HEK293T (cell line): Measurements from ENCODE around the gene RDH13.

Experiments used
- CTCF ChIA-PET: fragments of 350-600 bp; formaldehyde crosslinking; extraction: SDS; loops from one replicate; lab custom pipeline; 2021; ENCODE audit warnings: antibody characterized with exemption, inconsistent platforms; lab: Yijun Ruan, JAX
- POLR2A ChIA-PET: fragments of 350-600 bp; formaldehyde crosslinking; extraction: SDS; loops from one replicate; lab custom pipeline; 2020; ENCODE audit warnings: antibody characterized with exemption, inconsistent platforms; lab: Yijun Ruan, JAX
- DNase-seq: peaks from one replicate; pipeline ENCODE4 v3.0.0; 2012; ENCODE audit warnings: mixed read lengths; ENCODE audit errors: extremely low spot score
- ARNT ChIP-seq: fragments of 450-650 bp; IDR thresholded peaks from 2 replicates; pipeline ENCODE4 v1.6.1; 2017; ENCODE audit warnings: mild to moderate bottlenecking
- BHLHE40 ChIP-seq: fragments of 450-650 bp; IDR thresholded peaks from 2 replicates; pipeline ENCODE4 v1.6.1; 2016; ENCODE audit warnings: mild to moderate bottlenecking, moderate library complexity, borderline replicate concordance
- CTBP1 ChIP-seq: fragments of 450-650 bp; IDR thresholded peaks from 2 replicates; pipeline ENCODE4 v1.6.1; 2016; ENCODE audit warnings: borderline replicate concordance
- ELF4 ChIP-seq: fragments of 450-650 bp; IDR thresholded peaks from 2 replicates; pipeline ENCODE4 v1.6.1; 2017; ENCODE audit warnings: antibody characterized with exemption
- FOXA1 ChIP-seq: fragments of 450-650 bp; IDR thresholded peaks from 2 replicates; pipeline ENCODE4 v1.6.1; 2016; ENCODE audit warnings: mild to moderate bottlenecking
- FOXK2 ChIP-seq: fragments of 450-650 bp; IDR thresholded peaks from 2 replicates; pipeline ENCODE4 v1.6.1; 2016; ENCODE audit warnings: mild to moderate bottlenecking
- FOXM1 ChIP-seq: fragments of 450-650 bp; IDR thresholded peaks from 2 replicates; pipeline ENCODE4 v1.6.1; 2017; ENCODE audit warnings: mild to moderate bottlenecking, borderline replicate concordance
- HDGF ChIP-seq: fragments of 450-650 bp; IDR thresholded peaks from 2 replicates; pipeline ENCODE4 v1.6.1; 2017; ENCODE audit warnings: antibody characterized with exemption, borderline replicate concordance
- L3MBTL2 ChIP-seq: fragments of 450-650 bp; conservative IDR thresholded peaks from 2 replicates; pipeline ENCODE4 v1.6.1; 2016; ENCODE audit warnings: mild to moderate bottlenecking
- LEF1 ChIP-seq: fragments of 450-650 bp; IDR thresholded peaks from 2 replicates; pipeline ENCODE4 v1.6.1; 2017; ENCODE audit warnings: mild to moderate bottlenecking, borderline replicate concordance
- NFRKB ChIP-seq: fragments of 450-650 bp; IDR thresholded peaks from 2 replicates; pipeline ENCODE4 v1.6.1; 2016; ENCODE audit warnings: mild to moderate bottlenecking, moderate library complexity
- SP1 ChIP-seq: fragments of 450-650 bp; IDR thresholded peaks from 2 replicates; pipeline ENCODE4 v1.6.1; 2017
- SUZ12 ChIP-seq: fragments of 450-650 bp; IDR thresholded peaks from 2 replicates; pipeline ENCODE4 v1.6.1; 2016; ENCODE audit warnings: mild to moderate bottlenecking
- TARDBP ChIP-seq: fragments of 450-650 bp; IDR thresholded peaks from 2 replicates; pipeline ENCODE4 v1.6.1; 2016
- ZNF384 ChIP-seq: fragments of 450-650 bp; IDR thresholded peaks from 2 replicates; pipeline ENCODE4 v1.6.1; 2016
- TF ChIP-seq, protein P1 (sequence below): fragments of 450-650 bp; IDR thresholded peaks from 2 replicates; pipeline ENCODE4 v1.6.1; 2016

Gene RDH13

DNA sequence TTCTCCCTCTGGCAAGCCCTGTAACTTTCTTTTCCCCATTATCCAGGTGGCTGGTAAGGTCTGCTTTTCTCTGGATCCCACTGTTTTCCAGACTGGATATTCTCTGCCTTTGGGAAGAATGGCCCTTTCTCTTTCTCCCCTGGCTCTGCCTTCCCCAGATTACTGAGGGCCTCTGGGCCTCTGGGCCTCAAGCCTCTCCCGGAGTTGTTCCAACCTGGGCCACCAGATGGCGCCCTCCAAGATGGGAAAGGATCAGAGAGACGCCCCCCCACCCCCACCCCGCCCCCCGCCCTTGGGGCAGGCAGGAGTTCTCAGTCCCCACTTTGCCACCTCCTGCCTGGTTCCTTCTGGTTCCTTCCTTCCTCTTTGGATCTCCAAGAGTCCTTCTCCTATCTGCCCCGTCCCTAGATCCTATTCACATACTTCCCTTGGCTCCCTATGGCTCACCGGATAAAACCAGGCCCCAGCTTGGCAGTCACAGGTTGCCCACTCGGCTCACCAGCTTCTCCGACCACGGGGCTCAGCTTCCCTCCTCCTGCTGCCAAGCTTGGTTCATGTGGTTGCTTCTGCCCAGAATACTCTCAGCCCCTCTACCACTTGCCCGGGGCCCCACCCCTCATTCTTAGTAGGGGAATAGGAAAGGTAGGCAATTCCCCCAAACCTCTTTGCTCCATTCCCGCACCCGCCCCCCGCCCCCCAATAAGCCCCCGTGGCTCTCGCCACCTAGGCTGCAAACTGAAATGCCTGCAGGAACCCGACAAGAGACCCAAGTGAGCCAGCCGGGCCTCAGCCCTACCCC, 25.8 kb upstream of the RDH13 start:
- ChIA-PET CTCF (interaction anchor here (0.6 to 1.2 kb wide), 11 partner anchors 8 to 207 kb away, joined by 3 to 4 read pairs (median 3); partner anchors contain the start of gene NLRP7), POLR2A (interaction anchor here (1.2 to 2.1 kb wide), 3 partner anchors 9 to 29 kb away, joined by 3 to 16 read pairs (median 6); partner anchors contain the start of genes PPP1R12C and RDH13)
- peak; percentile 82 for DNase-seq
- TF ChIP-seq SUZ12 (no peak), TARDBP (no peak), FOXK2 (no peak), L3MBTL2 (no peak), FOXM1 (no peak), FOXA1 (no peak), ELF4 (no peak), CTBP1 (no peak), LEF1 (no peak), HDGF (no peak), BHLHE40 (no peak), ARNT (no peak)

DNA sequence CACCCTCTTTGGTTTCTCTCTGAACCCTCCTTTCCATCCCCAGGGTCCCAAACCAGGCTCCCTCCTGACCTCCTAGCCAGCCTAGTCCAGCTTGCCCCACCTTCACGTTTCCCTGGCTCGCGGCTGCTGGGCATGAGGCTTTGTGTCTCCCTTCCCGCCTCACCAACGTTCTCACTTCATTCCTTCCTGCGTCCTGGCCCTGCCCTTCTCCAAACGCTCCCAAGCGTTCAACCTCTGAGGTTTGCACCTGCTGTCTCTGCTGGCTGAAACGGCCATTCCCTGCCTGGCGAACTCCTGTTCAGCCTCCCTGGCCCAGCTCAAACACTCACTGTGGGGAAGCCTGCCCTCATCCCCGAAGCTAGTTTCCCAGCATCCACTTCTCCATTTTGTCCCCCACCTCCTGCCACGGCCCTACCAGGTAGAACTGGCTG, 25.1 kb upstream of the RDH13 start:
- POLR2A ChIA-PET, result interaction anchor here (1.2 to 1.6 kb wide), 2 partner anchors 25 to 30 kb away, joined by 3 to 6 read pairs; partner anchors contain the start of genes PPP1R12C and RDH13
- TF ChIP-seq CTBP1 (no peak), L3MBTL2 (no peak), HDGF (no peak)

DNA sequence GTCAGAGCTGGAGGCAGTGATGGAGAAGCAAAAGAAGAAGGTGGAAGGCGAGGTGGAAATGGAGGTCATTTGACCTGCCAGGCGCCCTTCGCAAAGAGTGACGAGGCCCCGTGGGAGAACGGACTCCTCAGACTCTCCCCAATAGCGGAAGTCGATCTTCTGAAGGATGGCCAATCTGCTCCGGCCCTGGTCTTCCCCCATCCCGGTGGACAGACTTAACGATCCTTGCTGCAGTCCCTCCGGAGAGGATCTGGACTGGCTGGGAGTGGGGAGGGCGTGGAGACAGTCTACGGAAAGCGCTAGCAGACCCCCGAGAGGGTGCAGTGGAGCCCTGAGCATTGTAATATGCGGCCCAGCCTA, 24.6 kb upstream of the RDH13 start:
- TF ChIP-seq L3MBTL2 (no peak), ARNT (no peak), FOXA1 (no peak), FOXM1 (no peak), ELF4 (no peak), HDGF (no peak), SP1 (no peak)
- ChIA-PET CTCF (interaction anchor here (0.8 to 1.1 kb wide), 2 partner anchors 19 to 73 kb away, joined by 3 read pairs; no protein-coding TSS in a partner anchor), POLR2A (interaction anchor here (1.2 kb wide), 1 partner anchor 24 kb away, joined by 3 read pairs; the partner anchor contains the start of gene RDH13)

More for the DNA sequence above, 25.1 kb upstream of the RDH13 start:
- no peak for DNase-seq
- CTCF ChIA-PET, result interaction anchor here (0.6 to 1.1 kb wide), 7 partner anchors 8 to 207 kb away, joined by 3 to 4 read pairs (median 3); partner anchors contain the start of gene NLRP7

DNA sequence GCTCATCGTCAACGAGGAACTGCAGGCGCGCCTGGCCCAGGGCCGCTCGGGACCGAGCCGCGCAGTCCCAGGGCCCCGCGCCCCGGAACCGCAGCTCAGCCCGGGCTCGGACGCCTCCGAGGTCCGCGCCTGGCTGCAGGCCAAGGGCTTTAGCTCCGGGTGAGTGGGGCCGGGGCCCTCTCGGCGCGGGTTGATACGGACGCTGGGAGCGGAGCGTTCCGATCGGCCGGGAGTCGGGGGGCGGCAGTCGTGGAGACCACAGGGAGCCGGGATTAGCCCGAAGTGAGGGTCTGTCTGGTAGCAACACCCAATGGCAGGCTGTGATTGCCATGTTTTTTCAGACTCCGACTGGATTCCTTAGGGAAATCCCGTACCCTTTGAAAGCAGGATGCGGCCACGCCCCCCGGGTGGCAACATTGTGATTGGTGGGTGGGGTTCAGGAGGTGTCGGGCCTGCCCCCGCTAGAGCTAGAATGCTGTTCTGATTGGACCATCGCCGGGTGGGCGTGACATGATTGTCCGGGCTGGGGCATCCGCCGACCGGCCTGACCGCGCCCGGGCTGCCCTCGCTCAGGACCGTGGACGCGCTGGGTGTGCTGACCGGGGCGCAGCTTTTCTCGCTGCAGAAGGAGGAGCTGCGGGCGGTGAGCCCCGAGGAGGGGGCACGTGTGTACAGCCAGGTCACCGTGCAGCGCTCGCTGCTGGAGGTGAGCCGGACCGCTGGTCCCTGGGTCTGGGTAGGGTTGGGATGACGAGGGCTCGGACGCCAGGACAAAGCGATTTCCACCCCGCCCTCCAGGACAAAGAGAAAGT, 24.0 kb upstream of the RDH13 start:
- POLR2A ChIA-PET, result no interaction called here
- CTCF ChIA-PET, result no interaction called here
- TF ChIP-seq BHLHE40 (no peak), ZNF384 (no peak), ARNT (no peak), L3MBTL2 (no peak), NFRKB (no peak), LEF1 (no peak), SUZ12 (no peak), CTBP1 (no peak), ELF4 (no peak)
- TF ChIP-seq, protein P1, sequence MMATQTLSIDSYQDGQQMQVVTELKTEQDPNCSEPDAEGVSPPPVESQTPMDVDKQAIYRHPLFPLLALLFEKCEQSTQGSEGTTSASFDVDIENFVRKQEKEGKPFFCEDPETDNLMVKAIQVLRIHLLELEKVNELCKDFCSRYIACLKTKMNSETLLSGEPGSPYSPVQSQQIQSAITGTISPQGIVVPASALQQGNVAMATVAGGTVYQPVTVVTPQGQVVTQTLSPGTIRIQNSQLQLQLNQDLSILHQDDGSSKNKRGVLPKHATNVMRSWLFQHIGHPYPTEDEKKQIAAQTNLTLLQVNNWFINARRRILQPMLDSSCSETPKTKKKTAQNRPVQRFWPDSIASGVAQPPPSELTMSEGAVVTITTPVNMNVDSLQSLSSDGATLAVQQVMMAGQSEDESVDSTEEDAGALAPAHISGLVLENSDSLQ, result no peak
- DNase-seq, result no peak

More for the DNA sequence above, 24.6 kb upstream of the RDH13 start:
- DNase-seq, result no peak

DNA sequence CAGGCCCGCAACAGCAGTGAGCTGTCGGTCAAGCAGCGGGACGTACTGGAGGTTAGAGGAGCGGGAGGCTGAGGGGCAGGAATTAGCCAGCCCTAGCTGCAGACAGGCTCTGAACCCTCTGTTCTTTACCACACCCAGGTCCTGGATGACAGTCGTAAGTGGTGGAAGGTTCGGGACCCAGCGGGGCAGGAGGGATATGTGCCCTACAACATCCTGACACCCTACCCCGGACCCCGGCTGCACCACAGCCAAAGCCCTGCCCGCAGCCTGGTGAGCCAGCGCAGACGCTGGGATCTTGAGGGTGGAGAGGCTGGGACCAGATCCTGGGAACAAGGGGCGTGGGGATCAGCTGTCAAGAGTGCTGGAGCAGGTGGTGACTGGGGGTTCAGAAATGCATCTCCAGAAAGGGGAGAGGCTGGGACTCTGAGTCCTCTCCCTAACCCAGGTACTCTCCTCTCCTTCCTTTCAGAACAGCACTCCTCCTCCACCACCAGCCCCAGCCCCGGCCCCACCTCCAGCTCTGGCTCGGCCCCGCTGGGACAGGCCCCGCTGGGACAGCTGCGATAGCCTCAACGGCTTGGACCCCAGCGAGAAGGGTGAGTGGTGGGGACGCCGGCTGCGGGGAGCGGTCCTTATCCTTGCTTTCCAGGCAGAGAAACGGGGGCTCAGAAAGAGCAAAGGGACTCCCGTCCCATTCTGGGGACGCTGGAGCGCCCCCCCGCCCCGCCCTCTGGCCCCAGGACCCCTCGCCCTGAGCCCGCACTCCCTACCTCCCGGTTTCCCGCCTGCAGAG, 23.2 kb upstream of the RDH13 start:
- no peak for TF ChIP-seq L3MBTL2
- POLR2A ChIA-PET, result no interaction called here
- CTCF ChIA-PET, result no interaction called here
- no peak for DNase-seq

DNA sequence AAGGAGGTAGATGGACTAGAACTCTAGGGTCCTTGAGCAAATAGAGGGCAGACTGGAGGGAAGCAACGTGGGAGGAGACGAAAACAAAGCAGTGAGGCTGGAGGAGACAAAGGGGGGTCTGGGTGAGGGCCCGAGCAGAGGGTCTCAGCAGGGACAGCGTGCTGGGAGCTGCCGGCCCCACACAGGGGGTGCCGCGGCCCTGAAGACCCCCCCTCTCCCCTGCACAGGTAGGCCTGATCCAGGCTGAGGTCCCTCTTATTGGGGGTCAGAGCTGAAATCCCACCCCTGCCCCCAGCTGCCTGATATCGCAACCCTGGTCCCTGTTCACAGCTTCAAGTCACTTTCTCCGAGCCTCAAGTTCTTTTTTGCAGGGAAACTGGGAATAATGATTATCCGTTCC, 21.5 kb upstream of the RDH13 start:
- no peak for DNase-seq
- ChIA-PET POLR2A (interaction anchor here (1.3 kb wide), 1 partner anchor 33 kb away, joined by 3 read pairs; the partner anchor contains the start of gene PPP1R12C), CTCF (interaction anchor here (0.5 kb wide), 1 partner anchor 12 kb away, joined by 3 read pairs; no protein-coding TSS in a partner anchor)
- TF ChIP-seq NFRKB, result no peak
- TF ChIP-seq FOXK2, result no peak
- no peak for TF ChIP-seq ELF4
- TF ChIP-seq ZNF384, result no peak
- TF ChIP-seq BHLHE40, result no peak
- TF ChIP-seq ARNT, result no peak
- TF ChIP-seq CTBP1, result no peak
- TF ChIP-seq SUZ12, result no peak
- no peak for TF ChIP-seq L3MBTL2
